Type B pancreatic cell (in vitro differentiated cells): ENCODE data around the gene NEGR1. TPM values are rescaled to one million over a fixed set of nuclear protein-coding genes. Genes with fewer than 3 reads are reported as not detected.

ENCODE experiments used
- DNase-seq: peaks from one replicate; pipeline ENCODE4 v3.0.0; 2021; ENCODE audit warnings: mixed read lengths; ENCODE audit not compliant: unreplicated experiment; ENCODE audit errors: extremely low spot score
- H3K27ac Mint-ChIP-seq: 2 replicates; pipeline ENCODE4 v1.8.0; 2021; ENCODE audit warnings: mild to moderate bottlenecking, mixed read lengths
- H3K27me3 Mint-ChIP-seq: 2 replicates; pipeline ENCODE4 v1.8.0; 2021; ENCODE audit warnings: mixed read lengths
- H3K36me3 Mint-ChIP-seq: 2 replicates; pipeline ENCODE4 v1.8.0; 2021; ENCODE audit warnings: mixed read lengths
- H3K4me1 Mint-ChIP-seq: one replicate; pipeline ENCODE4 v1.8.0; 2021; ENCODE audit warnings: mixed read lengths; ENCODE audit not compliant: unreplicated experiment
- H3K4me3 Mint-ChIP-seq: 2 replicates; pipeline ENCODE4 v1.8.0; 2021; ENCODE audit warnings: mild to moderate bottlenecking, mixed read lengths
- H3K9me3 Mint-ChIP-seq: 2 replicates; pipeline ENCODE4 v1.8.0; 2021; ENCODE audit warnings: mixed read lengths
- CTCF ChIP-seq: fragments of 200-600 bp; sonication (generic); conservative IDR thresholded peaks from 2 replicates; pipeline ENCODE4 v1.5.0; 2021; ENCODE audit warnings: antibody characterized with exemption, mild to moderate bottlenecking
- total RNA-seq: library from RNA; stranded (reverse); gene quantifications from 2 replicates; pipeline ENCODE4 v1.2.1, GENCODE V29; 2021; ENCODE audit warnings: low replicate concordance

NEGR1 gene
- total RNA-seq, 1 donor from 2014 or later = 22.5 TPM

- TF ChIP-seq CTCF = no peak
- H3K9me3 Mint-ChIP-seq = no peaks in the 10 kb centered on the region
- DNase-seq = no peak
- H3K36me3 Mint-ChIP-seq = no peaks in the 10 kb centered on the region
- no peaks in the 10 kb centered on the region for H3K4me1 Mint-ChIP-seq
- H3K27me3 Mint-ChIP-seq = no peaks in the 10 kb centered on the region
- H3K4me3 Mint-ChIP-seq = no peak overlapping the region
- no peak overlapping the region for H3K27ac Mint-ChIP-seq
These were observed 188.1 kb downstream of the NEGR1 start for GRCh38 chr1:72094209-72094608.

GRCh38 chr1:72086394-72086793 is 195.9 kb downstream of the NEGR1 start:
- TF ChIP-seq CTCF = no peak
- no peak overlapping the region for H3K4me3 Mint-ChIP-seq
- H3K9me3 Mint-ChIP-seq = no peaks in the 10 kb centered on the region
- no peaks in the 10 kb centered on the region for H3K36me3 Mint-ChIP-seq
- DNase-seq = no peak
- H3K27ac Mint-ChIP-seq = no peak overlapping the region
- H3K27me3 Mint-ChIP-seq = no peaks in the 10 kb centered on the region
- no peaks in the 10 kb centered on the region for H3K4me1 Mint-ChIP-seq

- DNase-seq = no peak
- H3K27me3 Mint-ChIP-seq = no peaks in the 10 kb centered on the region
- H3K4me3 Mint-ChIP-seq = no peak overlapping the region
- no peaks in the 10 kb centered on the region for H3K9me3 Mint-ChIP-seq
- no peaks in the 10 kb centered on the region for H3K36me3 Mint-ChIP-seq
- TF ChIP-seq CTCF = no peak
- H3K27ac Mint-ChIP-seq = no peak overlapping the region
- no peaks in the 10 kb centered on the region for H3K4me1 Mint-ChIP-seq
These were observed 206.9 kb downstream of the NEGR1 start for GRCh38 chr1:72075425-72075824.

GRCh38 chr1:72066431-72066830 is 215.9 kb downstream of the NEGR1 start:
- no peak overlapping the region for H3K27ac Mint-ChIP-seq

GRCh38 chr1:72064196-72065075 is 217.9 kb downstream of the NEGR1 start:
- no peak overlapping the region for H3K27ac Mint-ChIP-seq
- no peaks in the 10 kb centered on the region for H3K4me1 Mint-ChIP-seq

More at GRCh38 chr1:72066431-72066830, 215.9 kb downstream of the NEGR1 start:
- H3K9me3 Mint-ChIP-seq = no peaks in the 10 kb centered on the region
- no peaks in the 10 kb centered on the region for H3K4me1 Mint-ChIP-seq
- TF ChIP-seq CTCF = no peak
- H3K4me3 Mint-ChIP-seq = no peak overlapping the region
- no peaks in the 10 kb centered on the region for H3K27me3 Mint-ChIP-seq
- H3K36me3 Mint-ChIP-seq = no peaks in the 10 kb centered on the region
- no peak for DNase-seq

More at GRCh38 chr1:72064196-72065075, 217.9 kb downstream of the NEGR1 start:
- Mint-ChIP-seq H3K9me3 (no peaks in the 10 kb centered on the region), H3K36me3 (no peaks in the 10 kb centered on the region), H3K4me3 (no peak overlapping the region), H3K27me3 (no peaks in the 10 kb centered on the region)
- no peak for DNase-seq
- TF ChIP-seq CTCF = no peak
